CD4-positive, alpha-beta T cell treated with Interleukin-4 for 1 hour (primary cell): ENCODE data around the gene TCF19.

Experiments
- DNase-seq, 2 donors: peaks; one replicate each; pipeline ENCODE4 v3.0.0-alpha.2; 2020 to 2022

The TCF19 gene

GRCh38 chr6:31210741-31211532, 52.5 kb downstream of the TCF19 start:
- DNase-seq = no peak
